Mesangial cell (primary cell): ENCODE results near the gene IFITM1. TPM values are rescaled to one million over a fixed set of nuclear protein-coding genes. Genes with fewer than 3 reads are reported as not detected.

ENCODE experiments used
- total RNA-seq: library from RNA; depleted of rRNA; stranded (reverse); fragments of >200 nt; gene quantifications from 2 replicates; pipeline ENCODE4 v1.2.3, GENCODE V29; 2015

IFITM1 gene
- total RNA-seq = 12.9 and 305 TPM in 2 replicates

DNA sequence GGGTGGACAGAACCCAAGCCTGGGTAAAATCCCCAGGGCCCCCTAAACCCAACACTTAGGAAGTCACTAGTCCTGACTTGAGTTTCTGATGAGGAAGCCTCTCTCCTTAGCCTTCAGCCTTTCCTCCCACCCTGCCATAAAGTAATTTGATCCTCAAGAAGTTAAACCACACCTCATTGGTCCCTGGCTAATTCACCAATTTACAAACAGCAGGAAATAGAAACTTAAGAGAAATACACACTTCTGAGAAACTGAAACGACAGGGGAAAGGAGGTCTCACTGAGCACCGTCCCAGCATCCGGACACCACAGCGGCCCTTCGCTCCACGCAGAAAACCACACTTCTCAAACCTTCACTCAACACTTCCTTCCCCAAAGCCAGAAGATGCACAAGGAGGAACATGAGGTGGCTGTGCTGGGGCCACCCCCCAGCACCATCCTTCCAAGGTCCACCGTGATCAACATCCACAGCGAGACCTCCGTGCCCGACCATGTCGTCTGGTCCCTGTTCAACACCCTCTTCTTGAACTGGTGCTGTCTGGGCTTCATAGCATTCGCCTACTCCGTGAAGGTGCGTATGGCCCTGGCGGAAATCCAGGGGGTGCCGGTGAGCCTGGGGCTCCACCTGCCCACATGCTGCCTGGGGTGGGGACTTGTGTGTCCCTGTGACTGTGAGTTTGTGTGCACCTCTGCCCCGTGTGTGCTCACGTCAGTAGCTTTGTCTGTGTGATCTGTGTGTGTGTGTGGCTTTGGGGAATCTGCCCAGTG lies at the start of gene IFITM1:
IFITM1 (plus strand) TSS at position 254 of the 767 bp plus-strand sequence; CDS start at position 385, 131 bp downstream.

GRCh38 chr11:278001-278951 lies 35.6 kb upstream of the IFITM1 start, which contains the start of gene NLRP6:
Gene NLRP6, plus strand, starts transcription at chr11:278407. Its CDS starts 163 bp downstream, at chr11:278570.

GRCh38 chr11:288478-289397 lies 25.1 kb upstream of the IFITM1 start, which contains the start of gene PGGHG:
Gene PGGHG, plus strand, starts transcription at chr11:289126. Its CDS starts 691 bp downstream, at chr11:289817.

DNA sequence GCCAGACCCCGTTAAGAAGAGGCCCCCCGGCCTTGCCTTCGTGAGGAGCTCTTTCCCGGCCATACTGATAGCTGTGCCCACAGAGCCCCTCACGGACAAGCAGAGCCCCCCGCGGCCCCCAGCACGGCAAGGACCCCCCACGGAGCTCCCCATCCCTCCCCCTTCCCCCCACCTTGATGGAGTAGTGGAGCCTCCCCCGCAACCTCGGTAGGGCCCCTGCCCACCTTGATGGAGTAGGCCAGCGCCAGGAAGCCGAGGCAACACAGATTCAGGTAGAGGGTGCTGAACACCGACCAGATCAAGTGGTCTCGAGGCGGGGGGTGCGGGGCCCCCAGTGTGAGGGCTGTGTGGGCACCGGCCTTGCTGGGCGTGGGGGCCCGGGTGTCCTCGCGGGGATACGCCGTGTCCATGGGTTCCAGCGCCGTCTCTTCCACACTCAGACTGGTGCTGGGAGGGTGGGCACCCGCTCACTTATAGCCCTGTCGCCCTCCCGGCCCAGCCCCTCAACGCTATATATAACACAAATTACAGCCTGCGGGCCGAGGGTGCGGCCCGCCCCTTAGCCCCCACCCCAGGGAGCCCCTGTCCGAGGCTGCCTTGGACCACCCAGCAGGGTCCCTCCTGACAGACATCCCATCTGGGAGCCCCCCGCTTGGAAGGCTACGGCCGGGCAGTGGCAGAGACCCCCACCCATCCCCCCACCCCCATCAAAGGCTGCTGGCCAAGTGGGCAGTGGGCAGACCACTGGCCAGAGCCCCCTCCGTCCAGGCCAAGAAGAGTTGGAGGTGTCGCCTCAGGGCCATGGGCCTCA lies 14.6 kb upstream of the IFITM1 start, which contains the start of gene IFITM5:
IFITM5 (minus strand) TSS at position 446 of the 811 bp plus-strand sequence; CDS start at position 410, 36 bp downstream.

DNA sequence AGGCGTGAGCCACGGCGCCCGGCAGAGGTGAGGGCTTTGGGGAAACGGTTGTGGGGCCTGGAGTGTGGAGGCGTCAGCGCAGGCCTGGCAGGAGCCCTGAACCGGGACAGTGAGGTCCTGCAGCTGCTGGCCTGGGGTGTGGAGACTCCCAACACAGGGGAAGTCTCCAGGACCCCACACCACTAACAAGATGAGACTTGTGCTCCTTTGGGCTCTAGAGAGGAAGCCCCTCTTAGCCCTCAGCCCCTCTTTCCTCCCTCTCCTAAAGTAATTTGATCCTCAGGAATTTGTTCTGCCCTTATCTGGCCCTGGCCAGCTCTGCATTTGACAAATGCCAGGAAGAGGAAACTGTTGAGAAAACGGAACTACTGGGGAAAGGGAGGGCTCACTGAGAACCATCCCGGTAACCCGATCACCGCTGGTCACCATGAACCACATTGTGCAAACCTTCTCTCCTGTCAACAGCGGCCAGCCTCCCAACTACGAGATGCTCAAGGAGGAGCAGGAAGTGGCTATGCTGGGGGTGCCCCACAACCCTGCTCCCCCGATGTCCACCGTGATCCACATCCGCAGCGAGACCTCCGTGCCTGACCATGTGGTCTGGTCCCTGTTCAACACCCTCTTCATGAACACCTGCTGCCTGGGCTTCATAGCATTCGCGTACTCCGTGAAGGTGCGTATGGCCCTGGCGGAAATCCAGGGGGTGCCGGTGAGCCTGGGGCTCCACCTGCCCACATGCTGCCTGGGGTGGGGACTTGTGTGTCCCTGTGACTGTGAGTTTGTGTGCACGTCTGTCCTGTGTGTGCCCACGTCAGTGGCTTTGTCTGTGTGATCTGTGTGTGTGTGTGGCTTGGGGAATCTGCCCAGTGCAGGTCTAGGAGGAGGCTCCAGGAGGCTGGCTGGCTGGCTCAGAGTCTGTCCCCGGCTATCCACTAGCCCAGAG lies 5.8 kb upstream of the IFITM1 start, which contains the start of gene IFITM2:
IFITM2 (plus strand) TSS at position 51 of the 943 bp plus-strand sequence; CDS start at position 428, 377 bp downstream.

Other genes starting within 250 kb of the IFITM1 start
- 1.9 TPM in 1 of 2 replicates, not detected in the other for gene SCGB1C1, start 121.0 kb upstream of the IFITM1 start, total RNA-seq
- 19.2 and 28.1 TPM in 2 replicates for gene BET1L, start 106.6 kb upstream of the IFITM1 start, total RNA-seq
- 126 and 147 TPM in 2 replicates for gene RIC8A, start 106.3 kb upstream of the IFITM1 start, total RNA-seq
- gene SIRT3, start 77.7 kb upstream of the IFITM1 start, total RNA-seq = 8.0 and 27.6 TPM in 2 replicates
- 72.1 and 147 TPM in 2 replicates for gene PSMD13, start 77.1 kb upstream of the IFITM1 start, total RNA-seq
- not detected in 2 replicates for gene NLRP6, start 35.6 kb upstream of the IFITM1 start, total RNA-seq
- 6.5 and 14.6 TPM in 2 replicates for gene PGGHG, start 24.9 kb upstream of the IFITM1 start, total RNA-seq
- gene IFITM5, start 14.5 kb upstream of the IFITM1 start, total RNA-seq = not detected in 2 replicates
- gene IFITM2, start 6.2 kb upstream of the IFITM1 start, total RNA-seq = 141 and 628 TPM in 2 replicates
- 159 and 737 TPM in 2 replicates for gene IFITM3, start 6.8 kb downstream of the IFITM1 start, total RNA-seq
- gene B4GALNT4, start 55.5 kb downstream of the IFITM1 start, total RNA-seq = 13.9 and 21.6 TPM in 2 replicates
- 3.3 and 8.2 TPM in 2 replicates for gene PKP3, start 80.2 kb downstream of the IFITM1 start, total RNA-seq
- 48.6 and 96.8 TPM in 2 replicates for gene SIGIRR, start 101.0 kb downstream of the IFITM1 start, total RNA-seq
- 3.1 and 15.8 TPM in 2 replicates for gene ANO9, start 128.0 kb downstream of the IFITM1 start, total RNA-seq
- 46.6 and 69.7 TPM in 2 replicates for gene PTDSS2, start 136.2 kb downstream of the IFITM1 start, total RNA-seq
- 265 and 319 TPM in 2 replicates for gene RNH1, start 193.2 kb downstream of the IFITM1 start, total RNA-seq
- 42.5 and 64.7 TPM in 2 replicates for gene HRAS, start 221.5 kb downstream of the IFITM1 start, total RNA-seq
- gene LRRC56, start 223.5 kb downstream of the IFITM1 start, total RNA-seq = 0.33 and 2.3 TPM in 2 replicates
- 0.65 and 7.2 TPM in 2 replicates for gene LMNTD2, start 246.7 kb downstream of the IFITM1 start, total RNA-seq
- 63.9 and 121 TPM in 2 replicates for gene RASSF7, start 246.9 kb downstream of the IFITM1 start, total RNA-seq